OCI-LY3 (cell line): Measurements from ENCODE around the gene IMPDH2.

Experiments used
- H2AFZ ChIP-seq: fragments of 200-600, 300-600 bp; shearing (Covaris generic); 2 replicates; pipeline ENCODE4 v1.6.0; 2014; ENCODE audit warnings: antibody characterized with exemption, low read depth, low read length
- H3K27ac ChIP-seq: fragments of 200-600, 300-600 bp; sonication (generic); 2 replicates; pipeline ENCODE4 v1.5.1; 2014; ENCODE audit warnings: mild to moderate bottlenecking, low read length, moderate library complexity, mixed read lengths
- H3K27me3 ChIP-seq: fragments of 200-600, 300-600 bp; sonication (generic); 2 replicates; pipeline ENCODE4 v1.6.1; 2014; ENCODE audit warnings: low read depth, low read length, mixed read lengths
- H3K36me3 ChIP-seq: fragments of 200-600, 300-600 bp; sonication (generic); replicated peaks from 2 replicates; pipeline ENCODE3; 2014; ENCODE audit warnings: low read depth, low read length, mixed read lengths
- H3K4me1 ChIP-seq: fragments of 300-600, 200-600 bp; sonication (generic); 2 replicates; pipeline ENCODE4 v1.6.1; 2014; ENCODE audit warnings: low read length, mixed read lengths
- H3K4me2 ChIP-seq: fragments of 200-600, 300-600 bp; sonication (generic); 2 replicates; pipeline ENCODE4 v1.6.1; 2014; ENCODE audit warnings: low read length, mixed read lengths
- H3K4me3 ChIP-seq: fragments of 300-600, 200-600 bp; sonication (generic); 2 replicates; pipeline ENCODE4 v1.5.1; 2014; ENCODE audit warnings: antibody characterized with exemption, mild to moderate bottlenecking, low read length, moderate library complexity
- H3K79me2 ChIP-seq: fragments of 300-600, 200-600 bp; shearing (Covaris generic); 2 replicates; pipeline ENCODE4 v1.6.1; 2014; ENCODE audit warnings: mild to moderate bottlenecking, low read length, mixed read lengths
- H3K9ac ChIP-seq: fragments of 300-600, 200-600 bp; shearing (Covaris generic); 2 replicates; pipeline ENCODE4 v1.6.0; 2014; ENCODE audit warnings: mild to moderate bottlenecking, low read length, moderate library complexity
- H3K9me3 ChIP-seq: fragments of 200-600, 300-600 bp; shearing (Covaris generic); 2 replicates; pipeline ENCODE4 v1.6.1; 2014; ENCODE audit warnings: low read length, mixed read lengths; ENCODE audit not compliant: insufficient read depth
- H4K20me1 ChIP-seq: fragments of 200-600, 300-600 bp; sonication (generic); 2 replicates; pipeline ENCODE4 v1.6.1; 2016; ENCODE audit warnings: low read length, mixed read lengths; ENCODE audit not compliant: insufficient read depth
- CTCF ChIP-seq: fragments of 200-600, 300-600 bp; sonication (generic); IDR thresholded peaks from 2 replicates; pipeline ENCODE4 v1.5.1; 2014; ENCODE audit warnings: antibody characterized with exemption, low read length, low read depth
- EZH2phosphoT487 ChIP-seq: fragments of 200-600 bp; shearing (Covaris generic); IDR thresholded peaks from 2 replicates; pipeline ENCODE4 v1.6.1; 2018; ENCODE audit warnings: antibody characterized with exemption, mixed run types, low read depth

The IMPDH2 gene

GRCh38 chr3:49016414-49017228 lies 12.6 kb downstream of the IMPDH2 start:
- H3K27ac ChIP-seq: no peak overlapping the region
- H3K9ac ChIP-seq: no peak overlapping the region
- H3K4me1 ChIP-seq: peaks cover 16% of the 10 kb centered on the region
- no peaks in the 10 kb centered on the region for H3K9me3 ChIP-seq
- H2AFZ ChIP-seq: no peak overlapping the region
- peak overlapping the region; percentile 78 for H3K4me2 ChIP-seq
- H3K27me3 ChIP-seq: no peaks in the 10 kb centered on the region
- no peak for TF ChIP-seq EZH2phosphoT487
- TF ChIP-seq CTCF: no peak
- 0 out of 2 replicates have a peak overlapping the region, but pooled peaks have one; percentile 81 for H3K4me3 ChIP-seq
- peaks cover 47% of the 10 kb centered on the region for H3K36me3 ChIP-seq
- peaks cover 32% of the 10 kb centered on the region for H4K20me1 ChIP-seq
- peaks cover 43% of the 10 kb centered on the region for H3K79me2 ChIP-seq

DNA sequence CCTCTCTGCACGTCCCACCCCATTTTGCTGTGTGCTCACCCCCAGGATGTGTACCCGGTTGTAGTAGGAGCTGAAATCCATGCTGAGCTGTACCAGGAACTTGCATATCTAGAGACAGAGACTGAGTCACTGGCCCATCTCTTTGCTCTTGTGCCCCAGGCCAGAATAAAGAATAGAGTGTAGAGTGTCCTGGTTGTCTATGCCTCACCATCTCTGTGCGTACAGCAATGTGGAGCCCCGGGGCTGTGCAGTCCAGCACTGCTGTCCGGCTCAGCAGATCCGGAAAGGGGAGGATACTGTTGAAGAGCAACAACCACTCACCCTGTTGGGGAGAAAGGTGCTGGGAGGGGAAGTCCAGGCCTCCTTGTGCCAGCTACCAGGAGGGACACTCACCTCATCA lies 13.4 kb downstream of the IMPDH2 start:
- Histone ChIP-seq H3K9me3 (no peaks in the 10 kb centered on the region), H4K20me1 (peaks cover 37% of the 10 kb centered on the region), H3K4me2 (no peak overlapping the region), H3K27ac (no peak overlapping the region), H3K4me1 (peaks cover 16% of the 10 kb centered on the region), H3K4me3 (no peak overlapping the region), H3K9ac (no peak overlapping the region), H2AFZ (no peak overlapping the region), H3K36me3 (peaks cover 51% of the 10 kb centered on the region), H3K79me2 (peaks cover 47% of the 10 kb centered on the region), H3K27me3 (no peaks in the 10 kb centered on the region)
- no peak for TF ChIP-seq EZH2phosphoT487
- no peak for TF ChIP-seq CTCF

GRCh38 chr3:49015072-49015471 lies 14.1 kb downstream of the IMPDH2 start:
- Histone ChIP-seq H3K4me3 (no peak overlapping the region), H2AFZ (no peak overlapping the region), H3K4me2 (no peak overlapping the region), H3K27ac (no peak overlapping the region), H4K20me1 (peaks cover 37% of the 10 kb centered on the region), H3K9me3 (no peaks in the 10 kb centered on the region), H3K79me2 (peaks cover 45% of the 10 kb centered on the region), H3K27me3 (no peaks in the 10 kb centered on the region), H3K4me1 (peaks cover 15% of the 10 kb centered on the region), H3K36me3 (peaks cover 51% of the 10 kb centered on the region), H3K9ac (no peak overlapping the region)
- TF ChIP-seq CTCF: no peak
- TF ChIP-seq EZH2phosphoT487: no peak

- Histone ChIP-seq H3K79me2 (peaks cover 45% of the 10 kb centered on the region), H3K4me2 (no peak overlapping the region), H3K9me3 (no peaks in the 10 kb centered on the region), H3K9ac (no peak overlapping the region), H3K36me3 (peaks cover 48% of the 10 kb centered on the region), H3K27ac (no peak overlapping the region), H3K4me1 (peaks cover 6% of the 10 kb centered on the region), H4K20me1 (peaks cover 39% of the 10 kb centered on the region), H3K4me3 (no peak overlapping the region), H2AFZ (no peak overlapping the region), H3K27me3 (no peaks in the 10 kb centered on the region)
- TF ChIP-seq CTCF (peak; percentile 51), EZH2phosphoT487 (no peak)
Observed at GRCh38 chr3:49013738-49014660, 15.2 kb downstream of the IMPDH2 start.
